Measurements from ENCODE around the gene CCDC188.

Gene CCDC188

GRCh38 chr22:20148414-20148813 is 2.4 kb downstream of the CCDC188 start:
- DNase-seq (ENCODE audit: low read depth in 2 of 2) = no peak

DNA sequence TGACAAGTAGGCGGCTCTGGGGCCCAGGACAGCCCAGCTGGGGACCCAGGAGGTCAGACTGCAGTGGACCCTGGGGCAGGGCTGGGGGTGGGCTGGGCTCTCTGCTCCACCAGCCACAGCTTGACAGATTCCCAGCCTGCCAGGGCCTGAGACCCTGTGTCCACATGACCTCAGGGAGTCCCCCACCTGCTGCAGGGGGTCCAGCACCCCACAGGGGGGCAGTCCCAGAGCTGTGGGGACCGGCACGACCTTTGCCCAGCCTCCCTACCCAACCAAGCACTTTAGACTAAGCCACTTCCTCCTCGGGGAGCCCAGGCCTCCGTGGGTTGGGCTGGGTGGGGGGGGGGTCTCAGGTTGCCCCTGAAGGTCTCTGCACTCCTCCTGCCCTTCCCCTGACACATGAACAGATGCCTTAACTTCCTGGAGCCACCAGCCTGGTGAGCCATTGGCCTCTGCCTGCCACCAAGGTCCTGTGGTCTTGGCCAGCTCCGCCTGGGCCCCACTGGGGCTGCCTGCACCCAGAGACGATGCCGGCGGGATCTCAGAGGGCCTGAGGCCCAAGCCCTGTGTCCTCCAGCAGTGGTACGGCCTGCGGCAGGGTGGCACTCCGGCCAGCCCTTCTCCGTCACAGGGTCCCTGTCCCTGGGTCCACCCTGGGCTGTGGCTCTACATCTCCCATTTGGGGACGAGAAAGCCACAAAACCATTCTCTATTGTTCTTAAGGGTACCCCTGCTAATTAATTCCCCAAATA is 3.4 kb downstream of the CCDC188 start:
- no peak for DNase-seq (ENCODE audit: low read depth in 2 of 2)

GRCh38 chr22:20146777-20147176 is 4.1 kb downstream of the CCDC188 start:
- DNase-seq (ENCODE audit: low read depth in 2 of 2) = no peak

DNA sequence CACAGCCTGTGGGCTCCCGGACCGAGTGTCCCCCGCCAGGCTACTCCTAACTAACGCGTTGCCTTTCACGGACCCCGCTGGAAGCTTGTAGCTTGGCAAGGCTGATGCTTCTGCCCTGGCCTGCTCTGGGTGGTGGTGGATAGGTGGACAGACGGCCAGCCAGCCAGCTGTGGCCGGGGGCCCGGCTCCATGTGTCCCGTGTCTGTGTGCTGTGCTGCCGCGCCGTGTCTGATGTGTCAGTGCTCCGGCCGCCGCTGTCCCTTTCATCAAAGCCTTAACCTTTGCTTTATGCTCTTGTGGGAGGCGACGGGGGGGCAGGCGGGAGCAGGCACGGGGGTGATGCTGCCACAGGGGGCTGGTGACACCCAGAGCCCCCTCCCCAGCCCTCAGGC is 5.0 kb downstream of the CCDC188 start:
- no peak for DNase-seq (ENCODE audit: low read depth in 2 of 2)

DNA sequence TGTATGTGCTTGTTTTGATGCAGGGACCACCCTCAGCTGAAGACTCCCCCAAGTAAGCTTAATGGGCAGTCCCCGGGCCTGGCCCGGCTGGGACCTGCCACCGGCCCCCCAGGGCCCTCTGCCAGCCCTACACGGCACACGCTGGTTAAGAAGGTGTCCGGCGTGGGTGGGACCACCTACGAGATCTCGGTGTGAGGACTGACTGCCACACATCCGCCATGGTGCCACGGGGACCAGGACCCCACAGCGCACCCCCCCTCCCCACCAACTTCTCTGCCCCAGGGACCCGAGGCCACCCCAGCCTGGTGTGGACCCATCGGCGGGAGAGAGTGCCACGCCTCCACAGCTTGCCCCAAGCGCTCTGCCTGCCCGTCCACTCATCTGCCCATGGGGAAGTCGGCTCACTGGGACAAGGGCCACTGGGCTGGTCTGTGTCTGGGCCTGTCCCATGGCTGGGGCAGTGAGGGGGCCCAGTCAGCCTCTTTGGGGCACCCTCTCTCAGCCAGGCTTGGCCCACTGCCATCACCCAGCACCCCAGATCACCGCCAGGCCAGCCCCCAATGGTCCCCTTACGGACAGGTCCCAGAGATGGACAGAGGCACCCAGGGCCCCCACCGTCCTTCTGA is 5.5 kb downstream of the CCDC188 start:
- DNase-seq (ENCODE audit: low read depth in 2 of 2) = no peak

GRCh38 chr22:20143883-20144665 is 6.8 kb downstream of the CCDC188 start:
- DNase-seq (ENCODE audit: low read depth in 2 of 2) = no peak

GRCh38 chr22:20142711-20143621 is 7.9 kb downstream of the CCDC188 start:
- DNase-seq (ENCODE audit: low read depth in 2 of 2) = no peak

GRCh38 chr22:20141186-20142077 is 9.4 kb downstream of the CCDC188 start:
- no peak for DNase-seq (ENCODE audit: low read depth in 2 of 2)

DNA sequence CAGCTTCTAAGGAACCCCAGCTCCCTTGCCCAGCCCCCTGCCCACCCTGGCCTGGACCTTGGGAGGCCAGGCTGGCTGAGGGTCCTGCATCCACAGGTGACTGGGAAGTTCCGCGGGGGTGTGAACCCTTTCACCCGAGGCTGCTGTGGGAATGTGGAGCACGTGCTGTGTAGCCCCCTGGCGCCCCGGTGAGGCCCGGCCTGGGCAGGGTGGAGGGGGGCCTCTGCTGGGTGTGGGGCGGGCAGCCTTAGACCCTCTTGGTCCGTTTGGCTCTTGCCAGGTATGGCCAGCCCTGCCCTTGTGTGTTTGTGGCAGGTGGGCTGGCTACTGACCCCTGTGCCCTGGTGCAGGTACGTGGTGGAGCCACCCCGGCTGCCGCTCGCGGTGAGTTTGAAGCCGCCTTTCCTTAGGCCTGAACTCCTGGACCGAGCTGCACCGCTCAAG is 10.3 kb downstream of the CCDC188 start:
- DNase-seq (ENCODE audit: low read depth in 2 of 2) = no peak

- DNase-seq (ENCODE audit: low read depth in 2 of 2) = no peak
These were observed 10.8 kb downstream of the CCDC188 start for GRCh38 chr22:20140107-20140445.

DNA sequence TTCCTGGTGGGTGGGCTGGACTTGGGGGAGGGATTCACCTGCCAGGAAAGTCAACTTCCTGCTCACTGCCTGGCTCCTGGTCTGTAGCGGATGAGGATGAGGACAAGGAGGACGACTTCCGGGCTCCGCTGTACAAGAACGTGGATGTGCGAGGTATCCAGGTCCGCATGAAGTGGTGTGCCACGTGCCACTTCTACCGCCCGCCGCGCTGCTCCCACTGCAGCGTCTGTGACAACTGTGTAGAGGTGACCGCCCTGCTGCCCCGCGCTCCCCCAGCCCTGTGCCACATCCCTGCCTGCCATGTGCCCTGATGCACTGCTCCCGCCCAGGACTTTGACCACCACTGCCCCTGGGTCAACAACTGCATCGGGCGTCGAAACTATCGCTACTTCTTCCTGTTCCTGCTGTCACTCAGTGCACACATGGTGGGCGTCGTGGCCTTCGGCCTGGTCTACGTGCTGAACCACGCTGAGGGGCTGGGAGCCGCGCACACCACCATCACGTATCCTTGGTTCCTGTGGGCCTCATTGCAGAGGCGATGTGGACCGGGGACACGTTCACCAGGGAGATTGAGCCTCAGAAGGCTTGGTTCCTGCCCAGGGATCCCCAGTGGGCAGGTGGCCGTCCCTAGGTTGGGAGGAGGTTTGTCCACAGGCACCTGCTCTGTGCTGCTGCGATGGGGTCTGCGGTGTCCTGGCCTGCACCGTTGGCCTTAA is 11.3 kb downstream of the CCDC188 start:
- DNase-seq (ENCODE audit: low read depth in 2 of 2) = no peak

- DNase-seq (ENCODE audit: low read depth in 2 of 2) = no peak
These were observed 12.0 kb downstream of the CCDC188 start for GRCh38 chr22:20138868-20139267.

DNA sequence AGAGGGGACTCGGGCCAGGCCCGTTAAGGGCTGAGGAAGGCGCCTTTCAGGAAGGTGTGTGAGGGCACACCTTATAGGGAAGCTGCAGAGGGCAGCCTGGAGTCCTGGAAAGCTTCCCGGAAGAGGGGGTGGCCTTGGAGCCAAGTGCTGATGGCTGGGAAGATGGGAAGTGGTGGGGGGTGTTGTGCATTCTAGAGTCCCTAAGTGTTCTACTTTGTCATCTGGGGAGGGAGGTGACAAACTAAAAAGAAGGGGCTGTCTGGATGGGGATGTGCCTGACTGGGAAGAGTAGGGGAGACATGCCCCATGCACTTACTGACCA is 12.5 kb downstream of the CCDC188 start:
- DNase-seq (ENCODE audit: low read depth in 2 of 2) = no peak

DNA sequence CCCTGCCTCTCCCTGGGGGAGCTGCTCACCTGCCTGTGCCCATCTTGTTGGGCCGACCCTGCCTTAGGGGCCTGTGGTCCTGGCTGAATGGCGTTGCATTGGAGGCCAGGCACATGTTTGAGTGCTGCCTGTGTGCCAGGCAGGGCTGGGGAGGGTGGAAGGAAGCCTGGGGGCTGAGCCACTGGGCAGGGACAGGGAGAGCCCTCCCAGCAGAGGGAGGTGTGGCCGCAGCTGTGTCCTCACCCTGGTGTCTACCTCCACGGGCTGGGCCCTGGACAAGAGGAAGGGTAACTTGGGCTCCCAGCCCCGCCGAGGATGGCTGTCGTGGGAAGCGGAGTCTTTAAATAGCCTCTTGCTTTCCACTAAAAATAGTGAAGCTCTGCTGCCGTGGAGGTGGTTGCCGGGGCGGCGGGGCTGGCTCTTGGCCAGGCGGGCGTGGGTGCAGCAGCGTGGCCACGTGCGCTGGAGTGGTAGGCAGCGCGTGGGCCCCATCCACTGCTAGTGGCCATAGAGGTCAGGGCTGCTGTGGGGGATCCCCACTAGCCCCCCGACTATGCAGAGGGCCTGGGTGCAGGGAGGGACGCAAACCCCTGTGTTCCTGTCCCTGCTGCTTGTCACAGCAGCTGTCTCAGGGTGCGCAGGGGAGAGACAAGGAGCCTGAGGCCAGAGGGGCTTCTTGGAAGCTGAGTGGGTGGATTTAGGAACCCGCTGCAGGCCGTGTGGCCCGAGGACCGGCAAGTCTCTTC is 13.0 kb downstream of the CCDC188 start:
- DNase-seq (ENCODE audit: low read depth in 2 of 2) = no peak

- no peak for DNase-seq (ENCODE audit: low read depth in 2 of 2)
These were observed 13.7 kb downstream of the CCDC188 start for GRCh38 chr22:20137113-20137512.

DNA sequence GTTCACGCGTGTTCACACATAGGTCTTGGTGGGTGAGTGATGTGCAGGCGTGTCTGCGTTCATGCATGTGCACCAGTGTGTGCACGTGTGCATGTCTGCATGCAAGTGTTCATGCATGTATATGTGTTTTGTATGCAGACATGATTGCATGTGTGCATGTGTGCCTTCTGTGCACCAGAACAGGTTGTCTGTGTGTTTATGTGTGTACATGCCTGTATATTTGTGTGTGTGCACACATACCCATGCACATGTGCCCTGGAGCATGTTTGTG is 14.3 kb downstream of the CCDC188 start:
- no peak for DNase-seq (ENCODE audit: low read depth in 2 of 2)

GRCh38 chr22:20135806-20136602 is 14.9 kb downstream of the CCDC188 start:
- no peak for DNase-seq (ENCODE audit: low read depth in 2 of 2)

DNA sequence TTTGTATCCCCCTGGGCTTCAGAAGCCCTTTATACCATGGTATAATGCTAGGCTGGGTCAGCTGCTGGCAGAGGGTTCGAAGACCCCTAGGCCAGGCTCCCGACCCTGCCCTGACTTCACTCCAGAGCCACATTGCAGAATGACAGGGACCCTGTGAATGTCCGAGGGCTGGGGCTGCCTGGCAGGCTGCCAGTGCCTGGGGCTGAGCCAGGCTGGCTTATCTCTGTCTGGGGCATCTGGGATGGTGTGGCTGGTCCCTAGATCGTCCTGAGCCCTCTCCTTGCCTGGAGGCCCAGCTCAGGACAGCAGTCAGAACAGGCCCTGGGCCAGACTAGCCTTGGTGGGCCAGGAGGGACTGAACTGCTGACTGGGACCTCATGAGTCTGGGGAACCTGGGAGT is 15.6 kb downstream of the CCDC188 start:
- DNase-seq (ENCODE audit: low read depth in 2 of 2) = no peak

DNA sequence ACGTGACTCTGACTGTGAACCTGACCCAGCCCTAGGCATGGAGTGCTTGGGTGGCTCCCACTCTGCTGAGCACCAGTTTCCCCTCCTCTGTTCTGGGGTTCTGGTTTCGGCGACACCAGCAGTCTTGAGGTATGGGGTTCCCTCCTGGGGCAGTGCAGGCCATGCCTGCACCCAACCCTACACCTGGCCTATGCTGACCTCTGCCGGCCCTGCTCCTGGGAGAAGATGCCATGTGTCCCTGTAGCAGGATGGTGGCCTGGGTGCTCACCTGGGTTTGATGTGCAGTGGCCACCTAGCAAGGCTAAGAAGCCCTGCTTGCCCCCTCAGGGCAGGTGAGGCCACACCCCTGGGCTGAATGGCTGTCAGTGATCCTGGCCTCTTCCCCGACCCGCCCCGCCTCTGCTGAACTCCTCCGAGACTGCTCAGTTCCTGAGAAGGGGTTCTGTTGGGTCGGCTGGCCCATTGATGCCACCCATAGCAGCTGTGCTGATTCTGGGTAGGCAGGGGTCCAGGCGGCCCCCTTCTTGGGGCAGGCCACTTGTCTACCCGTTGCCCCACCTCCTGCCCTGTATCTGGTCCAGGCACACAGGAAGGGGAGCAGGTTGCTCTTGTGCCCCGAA is 16.8 kb downstream of the CCDC188 start:
- DNase-seq (ENCODE audit: low read depth in 2 of 2) = no peak
